Stimulated activated CD8-positive, alpha-beta memory T cell treated with anti-CD3 and anti-CD28 coated beads, Interleukin-7, amount 100 ng/mL, for 24 hours (primary cell): ENCODE measurements around the gene GIT1.
"Not testable (repeated sequence)": the region's sequence is repeated elsewhere in the genome, so short reads cannot be mapped to it uniquely, and the experiment has no call there.

ENCODE experiments used
- DNase-seq: peaks from one replicate; pipeline ENCODE4 v3.0.0-alpha.2; 2020; ENCODE audit warnings: low read depth

GIT1 gene

GRCh38 chr17:29567554-29568330, 21.7 kb downstream of the GIT1 start:
- DNase-seq = no peak

- no peak for DNase-seq
Observed at GRCh38 chr17:29567304-29567553, 22.2 kb downstream of the GIT1 start.

GRCh38 chr17:29566473-29567303, 22.8 kb downstream of the GIT1 start, which contains the start of gene ABHD15:
TSS of gene ABHD15 (minus strand) at chr17:29567037. CDS start at chr17:29566966, 71 bp downstream.
- no peak for DNase-seq

GRCh38 chr17:29565643-29566472, 23.6 kb downstream of the GIT1 start:
- no peak for DNase-seq

GRCh38 chr17:29563816-29564215, 25.6 kb downstream of the GIT1 start:
- DNase-seq = no peak

GRCh38 chr17:29562615-29563014, 26.8 kb downstream of the GIT1 start:
- DNase-seq = no peak

GRCh38 chr17:29561554-29562517, 27.6 kb downstream of the GIT1 start:
- DNase-seq = no peak

- DNase-seq = no peak
Observed at GRCh38 chr17:29560316-29560715, 29.1 kb downstream of the GIT1 start.

GRCh38 chr17:29559640-29560039, 29.8 kb downstream of the GIT1 start:
- DNase-seq = no peak

- not testable (repeated sequence) for DNase-seq
Observed at GRCh38 chr17:29558139-29558538, 31.3 kb downstream of the GIT1 start.

- DNase-seq = no peak
Observed at GRCh38 chr17:29557739-29558116, 31.7 kb downstream of the GIT1 start.

GRCh38 chr17:29557085-29557738, 32.2 kb downstream of the GIT1 start:
- no peak for DNase-seq

GRCh38 chr17:29555840-29556239, 33.6 kb downstream of the GIT1 start:
- DNase-seq = no peak

GRCh38 chr17:29549177-29549923, 40.1 kb downstream of the GIT1 start:
- no peak for DNase-seq

GRCh38 chr17:29546830-29547229, 42.6 kb downstream of the GIT1 start:
- DNase-seq = no peak

GRCh38 chr17:29546085-29546484, 43.4 kb downstream of the GIT1 start:
- no peak for DNase-seq

- no peak for DNase-seq
Observed at GRCh38 chr17:29544066-29544465, 45.4 kb downstream of the GIT1 start.

- DNase-seq = no peak
Observed at GRCh38 chr17:29533976-29534375, 55.5 kb downstream of the GIT1 start.

- DNase-seq = no peak
Observed at GRCh38 chr17:29526322-29526721, 63.1 kb downstream of the GIT1 start.

GRCh38 chr17:29524692-29525091, 64.8 kb downstream of the GIT1 start:
- DNase-seq = no peak
